H9 (cell line): Measurements from ENCODE around the gene NXN. TPM values are rescaled to one million over a fixed set of nuclear protein-coding genes. Genes with fewer than 3 reads are reported as not detected.

Experiments used
- DNase-seq: peaks from one replicate; pipeline ENCODE4 v3.0.0-alpha.2; 2017
- H2AFZ ChIP-seq: one replicate; pipeline ENCODE4 v1.6.1; 2013; ENCODE audit warnings: mild to moderate bottlenecking, low read length, control low read depth, moderate library complexity
- H2AK5ac ChIP-seq: 2 replicates; pipeline ENCODE4 v1.6.1; 2013; ENCODE audit warnings: low read length, control low read depth, mixed read lengths; ENCODE audit not compliant: insufficient read length
- H2BK120ac ChIP-seq: one replicate; pipeline ENCODE4 v1.6.1; 2013; ENCODE audit warnings: low read depth, mild to moderate bottlenecking, low read length, control low read depth, inconsistent platforms; ENCODE audit not compliant: poor library complexity, severe bottlenecking
- H2BK12ac ChIP-seq: 2 replicates; pipeline ENCODE4 v1.6.1; 2013; ENCODE audit warnings: low read length, control low read depth, mixed read lengths, low read depth; ENCODE audit not compliant: insufficient read length
- H2BK15ac ChIP-seq: 2 replicates; pipeline ENCODE4 v1.6.1; 2013; ENCODE audit warnings: low read depth, low read length, control low read depth
- H2BK20ac ChIP-seq: one replicate; pipeline ENCODE4 v1.6.1; 2013; ENCODE audit warnings: low read depth, mild to moderate bottlenecking, low read length, control low read depth, inconsistent platforms; ENCODE audit not compliant: poor library complexity, severe bottlenecking
- H2BK5ac ChIP-seq: 2 replicates; pipeline ENCODE4 v1.6.1; 2013; ENCODE audit warnings: low read length, control low read depth, mixed read lengths; ENCODE audit not compliant: insufficient read length
- H3K14ac ChIP-seq: 2 replicates; pipeline ENCODE4 v1.6.1; 2013; ENCODE audit warnings: low read length, control low read depth; ENCODE audit not compliant: insufficient read depth
- H3K18ac ChIP-seq: 2 replicates; pipeline ENCODE4 v1.6.1; 2013; ENCODE audit warnings: low read depth, mild to moderate bottlenecking, mixed read lengths, low read length, control low read depth; ENCODE audit not compliant: insufficient read length
- H3K23ac ChIP-seq: 2 replicates; pipeline ENCODE4 v1.6.1; 2013; ENCODE audit warnings: low read length, control low read depth, mixed read lengths, low read depth; ENCODE audit not compliant: insufficient read length
- H3K23me2 ChIP-seq: 2 replicates; pipeline ENCODE4 v1.6.1; 2013; ENCODE audit warnings: low read depth, mild to moderate bottlenecking, mixed read lengths, low read length, control low read depth; ENCODE audit not compliant: insufficient read length, poor library complexity, severe bottlenecking
- H3K27ac ChIP-seq: 2 replicates; pipeline ENCODE4 v1.5.1; 2013; ENCODE audit warnings: low read length, control low read depth, mixed read lengths, low read depth; ENCODE audit not compliant: insufficient read length
- H3K27me3 ChIP-seq: 2 replicates; pipeline ENCODE4 v1.6.1; 2013; ENCODE audit warnings: low read length, control low read depth, inconsistent platforms; ENCODE audit not compliant: insufficient read depth
- H3K4ac ChIP-seq: 2 replicates; pipeline ENCODE4 v1.6.1; 2013; ENCODE audit warnings: low read depth, mild to moderate bottlenecking, control low read depth, inconsistent platforms, low read length, moderate library complexity
- H3K4me1 ChIP-seq: 2 replicates; pipeline ENCODE4 v1.6.1; 2013; ENCODE audit warnings: low read length, control low read depth, inconsistent platforms; ENCODE audit not compliant: insufficient read depth
- H3K4me2 ChIP-seq: 2 replicates; pipeline ENCODE4 v1.6.1; 2013; ENCODE audit warnings: low read length, control low read depth, mixed read lengths; ENCODE audit not compliant: insufficient read length, insufficient read depth
- H3K56ac ChIP-seq: 2 replicates; pipeline ENCODE4 v1.6.1; 2013; ENCODE audit warnings: low read depth, mild to moderate bottlenecking, mixed read lengths, low read length, control low read depth; ENCODE audit not compliant: insufficient read length
- H3K79me1 ChIP-seq: 2 replicates; pipeline ENCODE4 v1.6.1; 2013; ENCODE audit warnings: low read depth, mild to moderate bottlenecking, moderate library complexity, low read length, control low read depth, inconsistent platforms; ENCODE audit not compliant: insufficient read depth, poor library complexity, severe bottlenecking
- H3K79me2 ChIP-seq: 2 replicates; pipeline ENCODE4 v1.6.1; 2013; ENCODE audit warnings: low read length, control low read depth, inconsistent platforms; ENCODE audit not compliant: insufficient read depth
- H3K9ac ChIP-seq: 2 replicates; pipeline ENCODE4 v1.6.1; 2013; ENCODE audit warnings: low read length, control low read depth, mixed read lengths; ENCODE audit not compliant: insufficient read length; ENCODE audit errors: extremely low read depth
- H3K9me3 ChIP-seq: one replicate; pipeline ENCODE4 v1.6.1; 2013; ENCODE audit warnings: low read depth, low read length, inconsistent platforms; ENCODE audit not compliant: control insufficient read depth
- H3T11ph ChIP-seq: one replicate; pipeline ENCODE4 v1.6.1; 2013; ENCODE audit warnings: mild to moderate bottlenecking, low read length, control low read depth, inconsistent platforms
- H4K20me1 ChIP-seq: one replicate; pipeline ENCODE4 v1.6.1; 2013; ENCODE audit not compliant: control insufficient read depth, insufficient read length, insufficient read depth
- H4K5ac ChIP-seq: 2 replicates; pipeline ENCODE4 v1.6.1; 2013; ENCODE audit warnings: low read depth, mild to moderate bottlenecking, mixed read lengths, low read length, control low read depth; ENCODE audit not compliant: insufficient read length
- H4K8ac ChIP-seq: replicated peaks from 2 replicates; pipeline ENCODE4 v1.6.1; 2013; ENCODE audit warnings: low read length, control low read depth, mixed read lengths, low read depth; ENCODE audit not compliant: insufficient read length
- H4K91ac ChIP-seq: 2 replicates; pipeline ENCODE4 v1.6.1; 2013; ENCODE audit warnings: low read depth, mild to moderate bottlenecking, moderate library complexity, mixed read lengths, low read length, control low read depth; ENCODE audit not compliant: insufficient read length
- H3K27ac Mint-ChIP-seq, 3 experiments: 2 replicates in 2 of 3; 3 replicates in 1 of 3; pipeline ENCODE4 v1.8.0; 2020 to 2021; ENCODE audit warnings: mixed read lengths in 3 of 3, mild to moderate bottlenecking in 1 of 3, moderate library complexity in 1 of 3
- H3K27me3 Mint-ChIP-seq: 2 replicates; pipeline ENCODE4 v1.8.0; 2021; ENCODE audit warnings: low read depth, mild to moderate bottlenecking, moderate library complexity, mixed read lengths
- H3K36me3 Mint-ChIP-seq, 3 experiments: 2 replicates in 2 of 3; 3 replicates in 1 of 3; pipeline ENCODE4 v1.8.0; 2020 to 2021; ENCODE audit warnings: low read depth in 3 of 3, mixed read lengths in 3 of 3; ENCODE audit not compliant: insufficient read depth in 1 of 3
- H3K4me1 Mint-ChIP-seq, 2 experiments: 2 replicates each; pipeline ENCODE4 v1.8.0; 2020; ENCODE audit warnings: mixed read lengths in 2 of 2
- H3K4me3 Mint-ChIP-seq, 2 experiments: 2 replicates in 1 of 2; 3 replicates in 1 of 2; pipeline ENCODE4 v1.8.0; 2020 to 2021; ENCODE audit warnings: mild to moderate bottlenecking in 2 of 2, mixed read lengths in 2 of 2, moderate library complexity in 1 of 2
- H3K9me3 Mint-ChIP-seq, 2 experiments: 2 replicates in 1 of 2; 3 replicates in 1 of 2; pipeline ENCODE4 v1.8.0; 2020; ENCODE audit warnings: mild to moderate bottlenecking in 2 of 2, mixed read lengths in 2 of 2, moderate library complexity in 1 of 2
- WGBS: extraction: QIAGEN DNeasy Blood & Tissue Kit; methylation state at CpG from one replicate; pipeline ENCODE4 v1.1.7; 2013; ENCODE audit warnings: missing lambda C conversion rate, low lambda C conversion rate, mixed read lengths; ENCODE audit not compliant: insufficient read length; ENCODE audit errors: extremely low coverage; 5-methylcytosine and 5-hydroxymethylcytosine counted together
- total RNA-seq: library from RNA; stranded (reverse); gene quantifications from 2 replicates; pipeline ENCODE4 v1.2.1, GENCODE V29; 2021
- TF ChIP-seq, protein P1 (sequence below): fragments of 200-600 bp; sonication (generic); conservative IDR thresholded peaks from 3 replicates; pipeline ENCODE4 v1.8.0; 2021; ENCODE audit warnings: antibody characterized with exemption, mild to moderate bottlenecking

NXN gene
- total RNA-seq, 1 experiment from 2014 or later: 93.6 TPM

DNA sequence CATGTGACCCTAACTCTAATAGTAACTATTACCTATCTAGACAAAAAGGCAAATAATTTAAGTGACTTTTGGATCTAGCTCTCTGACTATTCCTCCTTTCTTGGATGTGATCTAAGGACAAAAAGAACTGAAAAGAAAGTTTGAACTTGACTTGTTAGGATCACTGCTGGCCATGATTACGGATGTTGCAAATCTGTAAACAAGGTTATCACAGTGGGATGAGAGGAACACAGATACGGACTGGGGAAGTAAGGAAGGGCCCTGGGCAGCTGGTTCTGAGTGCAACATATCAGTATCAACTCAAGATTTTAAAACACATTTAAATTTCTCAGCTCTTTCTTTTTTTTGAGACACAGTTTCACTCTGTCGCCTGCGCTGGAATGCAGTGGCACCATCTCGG, 118.8 kb downstream of the NXN start:
- DNase-seq: no peak
- H2BK12ac ChIP-seq: no peak overlapping the region
- no peak overlapping the region for H2AK5ac ChIP-seq
- Mint-ChIP-seq H3K4me1 (peaks cover 19 to 20% of the 10 kb centered on the region in 2 experiments), H3K4me3 (no peak overlapping the region), H3K27ac (peak overlapping the region in 2 of 3 experiments; percentile 22 to 85; a peak in 2 of 7 replicates), H3K36me3 (peaks cover 1 to 18% (median 9%) of the 10 kb centered on the region in 3 experiments; a peak in 6 of 7 replicates), H3K27me3 (no peaks in the 10 kb centered on the region; the same call in 1 of the 2 replicates), H3K9me3 (no peaks in the 10 kb centered on the region; a peak in 1 of 5 replicates)
- no CpG with 5 or more reads among the region's 5 CpGs for WGBS
- no peaks in the 10 kb centered on the region for H3K27me3 ChIP-seq
- TF ChIP-seq, protein P1, sequence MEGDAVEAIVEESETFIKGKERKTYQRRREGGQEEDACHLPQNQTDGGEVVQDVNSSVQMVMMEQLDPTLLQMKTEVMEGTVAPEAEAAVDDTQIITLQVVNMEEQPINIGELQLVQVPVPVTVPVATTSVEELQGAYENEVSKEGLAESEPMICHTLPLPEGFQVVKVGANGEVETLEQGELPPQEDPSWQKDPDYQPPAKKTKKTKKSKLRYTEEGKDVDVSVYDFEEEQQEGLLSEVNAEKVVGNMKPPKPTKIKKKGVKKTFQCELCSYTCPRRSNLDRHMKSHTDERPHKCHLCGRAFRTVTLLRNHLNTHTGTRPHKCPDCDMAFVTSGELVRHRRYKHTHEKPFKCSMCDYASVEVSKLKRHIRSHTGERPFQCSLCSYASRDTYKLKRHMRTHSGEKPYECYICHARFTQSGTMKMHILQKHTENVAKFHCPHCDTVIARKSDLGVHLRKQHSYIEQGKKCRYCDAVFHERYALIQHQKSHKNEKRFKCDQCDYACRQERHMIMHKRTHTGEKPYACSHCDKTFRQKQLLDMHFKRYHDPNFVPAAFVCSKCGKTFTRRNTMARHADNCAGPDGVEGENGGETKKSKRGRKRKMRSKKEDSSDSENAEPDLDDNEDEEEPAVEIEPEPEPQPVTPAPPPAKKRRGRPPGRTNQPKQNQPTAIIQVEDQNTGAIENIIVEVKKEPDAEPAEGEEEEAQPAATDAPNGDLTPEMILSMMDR: no peak
- H4K91ac ChIP-seq: no peak overlapping the region
- no peak overlapping the region for H3K27ac ChIP-seq
- H4K5ac ChIP-seq: no peak overlapping the region
- no peak overlapping the region for H3K56ac ChIP-seq
- no peaks in the 10 kb centered on the region for H3K23me2 ChIP-seq
- H2AFZ ChIP-seq: no peak overlapping the region
- no peak overlapping the region for H2BK20ac ChIP-seq
- H2BK15ac ChIP-seq: no peak overlapping the region
- H2BK120ac ChIP-seq: no peak overlapping the region
- H3K9ac ChIP-seq: no peak overlapping the region
- H4K20me1 ChIP-seq: no peaks in the 10 kb centered on the region
- peaks cover 3% of the 10 kb centered on the region for H3K79me1 ChIP-seq
- no peak overlapping the region for H3T11ph ChIP-seq
- peaks cover 3% of the 10 kb centered on the region; the same call in 1 of the 2 replicates for H3K79me2 ChIP-seq
- no peak overlapping the region for H3K4me2 ChIP-seq
- no peaks in the 10 kb centered on the region for H3K4me1 ChIP-seq
- H3K23ac ChIP-seq: no peak overlapping the region
- H4K8ac ChIP-seq: no peak overlapping the region
- H3K14ac ChIP-seq: no peak overlapping the region
- no peaks in the 10 kb centered on the region for H3K9me3 ChIP-seq
- no peak overlapping the region for H2BK5ac ChIP-seq
- no peak overlapping the region for H3K4ac ChIP-seq
- no peak overlapping the region for H3K18ac ChIP-seq
